Activated CD4-positive, alpha-beta T cell treated with anti-CD3 and anti-CD28 coated beads, Interleukin-2, amount 50 U/mL, for 1 hour (primary cell): ENCODE data around the gene CFAP251.
A peak's percentile ranks its signal among the peaks of the same experiment; 100 is the strongest.

Experiments
- DNase-seq: peaks from one replicate; pipeline ENCODE4 v3.0.0-alpha.2; 2020

CFAP251 gene

DNA sequence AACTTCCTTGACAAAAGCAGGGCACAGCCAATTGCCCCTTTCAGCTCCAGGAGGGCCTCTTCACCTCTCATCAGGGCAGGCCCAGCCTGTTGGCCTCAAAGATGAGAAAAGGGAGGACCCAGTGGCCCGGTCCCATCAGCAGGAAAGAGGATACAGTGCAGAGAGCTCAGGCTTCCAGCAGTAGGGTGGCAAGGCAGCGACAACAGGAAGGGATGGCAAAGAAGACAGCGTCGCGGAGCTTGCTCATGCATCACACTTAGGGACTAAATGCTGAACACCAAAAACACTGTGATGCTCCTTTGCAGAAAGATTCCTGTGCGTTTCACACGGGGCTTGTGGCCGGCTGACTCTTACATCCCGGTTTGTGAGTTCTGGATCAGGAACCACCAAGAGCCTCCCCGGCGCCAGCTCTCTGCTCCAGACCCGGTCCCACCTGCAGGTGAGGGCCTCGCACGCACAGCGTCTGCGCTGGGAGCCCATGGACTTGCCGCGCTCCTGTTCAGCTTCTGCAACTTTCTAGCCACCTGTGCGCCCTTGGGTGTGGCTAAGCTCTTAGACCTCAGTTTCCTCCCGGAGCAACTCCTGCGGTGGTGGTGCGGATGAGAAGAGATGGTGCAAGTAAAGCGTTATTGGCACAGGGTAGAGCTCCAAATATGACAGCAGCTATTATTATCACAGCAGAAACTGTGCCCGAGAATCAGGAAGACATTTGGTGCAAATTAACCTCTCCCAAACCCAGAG, 88.0 kb downstream of the CFAP251 start:
- no peak for DNase-seq

DNA sequence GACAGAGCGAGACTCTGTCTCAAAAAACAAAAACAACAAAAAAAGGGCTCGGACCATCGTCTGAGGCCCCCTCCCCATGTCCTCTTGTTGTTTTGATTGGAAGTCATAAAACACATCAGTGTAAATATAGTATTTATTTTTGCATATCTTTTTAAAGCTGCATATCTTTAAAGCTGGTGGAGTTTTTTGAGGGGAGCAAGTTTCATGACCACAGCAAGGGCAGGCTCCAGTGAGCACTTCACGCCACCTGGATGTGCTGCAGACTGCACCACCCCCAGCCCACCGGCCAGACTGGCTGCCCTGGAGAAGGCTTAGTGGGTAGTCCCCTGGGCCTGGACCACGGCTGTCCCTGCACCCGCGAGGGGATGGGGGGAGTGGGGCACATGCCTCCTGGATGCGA, 91.3 kb downstream of the CFAP251 start:
- no peak for DNase-seq

DNA sequence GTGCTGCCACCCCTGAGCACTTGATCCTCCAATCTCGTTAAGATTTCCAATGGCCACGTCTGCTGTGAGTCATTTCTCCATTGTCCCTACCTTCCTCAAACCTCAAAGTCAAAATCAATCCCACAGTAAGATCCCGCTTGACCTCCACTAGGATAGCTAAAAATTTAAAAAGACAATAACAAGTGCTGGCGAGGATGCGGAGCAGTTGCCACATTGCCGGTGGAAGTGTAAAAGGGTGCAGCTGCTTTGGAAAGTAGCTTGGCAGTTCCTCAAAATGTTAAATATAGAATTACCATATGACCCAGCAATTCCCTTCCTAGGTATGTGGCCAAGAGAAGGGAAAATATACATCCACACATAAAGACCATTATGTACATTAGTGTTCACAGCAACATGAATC, 93.8 kb downstream of the CFAP251 start:
- no peak for DNase-seq

DNA sequence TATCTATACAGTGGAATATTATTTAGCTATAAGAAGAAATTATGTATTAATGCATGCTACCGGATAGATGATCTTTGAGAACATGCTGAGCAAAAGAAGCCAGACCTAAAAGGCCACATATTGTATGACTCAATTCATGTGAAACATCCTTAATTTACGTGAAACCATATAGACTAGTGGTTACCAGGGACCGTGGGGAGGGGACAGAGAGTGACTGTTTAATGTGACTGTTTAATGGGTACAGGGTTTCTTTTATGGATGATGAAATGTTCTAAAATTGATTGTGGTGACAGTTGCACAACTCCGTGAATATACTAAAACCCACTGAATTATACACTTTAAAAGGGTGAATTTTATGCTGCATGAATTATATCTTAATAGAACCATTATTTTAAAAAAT, 94.7 kb downstream of the CFAP251 start:
- no peak for DNase-seq

DNA sequence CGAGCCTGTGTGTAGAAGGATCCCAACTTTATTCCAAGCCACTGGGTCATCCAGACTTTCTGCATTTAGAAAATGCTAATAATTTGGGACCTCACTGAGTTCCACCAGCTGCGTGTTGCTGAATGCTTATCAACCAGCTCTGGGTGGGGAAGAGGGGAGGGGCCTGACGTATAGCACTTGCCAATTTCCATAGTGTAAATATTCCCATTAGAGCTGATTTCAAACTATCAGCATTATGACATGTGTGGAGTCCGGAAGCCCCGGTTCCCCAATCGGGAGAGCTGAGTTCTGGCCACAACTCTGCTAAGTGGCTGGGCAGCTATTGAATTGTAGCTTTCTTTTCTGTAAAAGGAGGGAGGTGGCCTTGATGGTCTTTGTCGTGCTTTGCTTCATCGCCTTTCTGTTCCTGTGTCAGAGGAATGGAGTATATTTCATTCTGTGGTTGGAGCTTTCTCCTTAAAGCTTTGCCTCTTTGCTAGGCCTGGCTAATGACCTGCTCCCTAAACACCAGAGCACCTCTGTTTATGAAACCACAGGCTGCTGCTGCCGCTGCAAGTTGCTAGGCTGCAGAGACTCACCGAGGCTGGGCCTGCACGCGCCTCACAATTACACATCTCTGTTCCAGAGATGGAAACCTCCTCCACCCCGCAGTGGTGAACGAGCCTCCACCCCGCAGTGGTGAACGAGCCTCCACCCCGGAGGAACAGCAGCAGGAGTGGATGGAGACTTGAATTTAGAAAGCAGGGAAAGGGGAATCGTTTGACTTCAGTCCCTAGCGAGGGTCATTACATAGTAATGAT, 95.6 kb downstream of the CFAP251 start:
- DNase-seq, result no peak

DNA sequence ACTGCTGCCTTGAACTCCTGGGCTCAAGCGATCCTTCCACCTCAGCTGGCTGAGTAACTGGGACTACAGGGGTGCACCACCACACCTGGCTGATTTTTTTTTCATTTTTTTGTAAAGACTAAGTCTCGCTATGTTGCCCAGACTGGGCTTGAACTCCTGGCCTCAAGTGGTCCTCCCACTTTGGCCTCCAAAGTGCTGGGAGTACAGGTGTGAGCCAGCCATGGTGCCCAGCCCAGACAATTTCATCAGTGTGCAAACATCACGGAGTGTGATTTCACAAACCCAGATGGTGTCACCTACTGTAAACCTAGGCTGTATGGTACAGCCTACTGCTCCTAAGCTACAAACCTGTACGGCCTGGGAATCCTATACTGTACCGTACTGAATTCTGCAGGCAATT, 96.4 kb downstream of the CFAP251 start:
- no peak for DNase-seq

DNA sequence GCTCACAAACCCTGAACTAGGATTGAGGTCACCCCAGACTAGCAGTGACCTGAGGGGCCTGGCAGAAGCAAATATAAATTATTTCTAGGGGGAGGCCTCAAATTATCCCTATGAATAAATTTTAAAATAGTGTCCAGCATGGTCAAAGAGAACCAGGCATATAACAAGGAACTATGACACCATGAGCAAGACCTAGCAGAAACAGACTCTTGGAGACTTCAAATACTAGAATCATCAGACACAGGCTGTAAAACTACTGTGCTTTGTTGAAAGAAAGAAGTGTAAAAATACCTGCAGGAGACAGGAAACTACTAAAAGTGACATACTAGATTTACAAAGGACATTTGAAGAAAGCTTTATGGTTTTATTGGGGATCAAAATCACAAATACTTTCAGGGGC, 100.1 kb downstream of the CFAP251 start:
- DNase-seq, result no peak

DNA sequence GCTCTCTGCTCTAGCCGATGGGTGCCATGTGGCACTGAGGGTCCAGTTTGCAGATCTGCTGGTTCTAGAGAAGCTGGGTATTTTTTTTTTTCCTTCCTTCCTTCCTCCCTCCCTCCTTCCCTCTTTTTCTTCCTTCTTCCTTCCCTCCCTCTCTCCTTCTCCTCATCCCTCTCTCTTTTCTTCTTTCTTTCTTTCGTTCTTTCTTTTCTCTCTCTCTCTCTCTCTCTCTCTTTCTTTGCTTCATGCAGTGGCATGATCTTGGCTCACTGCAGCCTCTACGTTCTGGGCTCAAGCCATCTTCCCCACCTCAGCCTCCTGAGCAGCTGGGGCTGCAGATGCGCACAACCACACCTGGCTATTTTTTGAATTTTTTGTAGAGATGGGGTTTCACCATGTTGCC, 100.5 kb downstream of the CFAP251 start:
- no peak for DNase-seq

DNA sequence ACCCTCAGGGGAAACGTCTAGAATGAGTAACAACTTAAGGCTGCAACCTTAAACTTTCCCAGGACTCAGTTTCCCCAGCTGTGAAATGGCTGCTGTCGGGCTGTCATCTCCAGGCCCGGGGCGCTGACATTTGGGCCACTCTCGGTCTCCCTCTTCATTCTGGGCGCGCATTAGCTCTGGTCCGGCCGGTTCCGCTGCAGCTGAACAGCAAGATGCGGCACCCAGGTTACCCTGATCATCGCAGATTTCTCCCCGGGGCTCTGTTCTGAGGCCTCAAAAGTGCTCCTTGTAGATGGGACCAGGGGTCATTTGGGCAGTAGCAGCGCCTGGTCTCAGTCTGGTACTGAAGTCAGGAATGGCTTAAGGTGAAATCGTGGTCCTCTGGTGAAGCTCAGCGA, 102.4 kb downstream of the CFAP251 start:
- no peak for DNase-seq

DNA sequence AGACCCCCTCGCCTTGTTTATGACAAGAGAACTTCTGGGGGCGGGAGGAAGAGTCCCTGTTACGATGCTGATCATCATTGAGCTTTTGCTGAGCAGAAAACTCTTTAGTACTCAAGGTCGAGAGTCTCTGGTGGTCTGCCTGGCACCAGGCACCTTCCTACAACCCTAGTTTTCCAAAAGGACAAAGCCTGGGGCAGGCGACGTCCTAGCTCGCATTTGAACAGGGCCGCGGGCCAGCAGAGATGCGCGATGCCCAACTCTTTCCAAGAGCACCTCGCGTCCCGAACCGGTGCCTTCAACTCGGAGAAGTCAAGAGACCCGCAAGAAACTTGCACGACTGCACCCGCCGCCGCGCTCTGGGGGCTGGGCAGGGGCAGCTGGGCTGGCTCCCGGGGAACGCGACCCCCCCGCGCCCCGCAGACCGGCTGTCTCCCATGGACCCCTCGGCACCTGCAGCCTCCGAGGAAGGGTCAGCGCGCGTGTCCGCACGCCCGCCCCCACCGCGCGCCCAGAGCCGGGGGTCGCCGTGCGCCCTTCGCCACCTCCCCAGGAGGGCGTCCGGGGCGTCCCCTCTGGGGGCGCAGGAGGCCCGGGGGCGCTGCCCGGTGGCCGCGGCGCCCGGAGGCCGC, 102.9 kb downstream of the CFAP251 start:
- no peak for DNase-seq

DNA sequence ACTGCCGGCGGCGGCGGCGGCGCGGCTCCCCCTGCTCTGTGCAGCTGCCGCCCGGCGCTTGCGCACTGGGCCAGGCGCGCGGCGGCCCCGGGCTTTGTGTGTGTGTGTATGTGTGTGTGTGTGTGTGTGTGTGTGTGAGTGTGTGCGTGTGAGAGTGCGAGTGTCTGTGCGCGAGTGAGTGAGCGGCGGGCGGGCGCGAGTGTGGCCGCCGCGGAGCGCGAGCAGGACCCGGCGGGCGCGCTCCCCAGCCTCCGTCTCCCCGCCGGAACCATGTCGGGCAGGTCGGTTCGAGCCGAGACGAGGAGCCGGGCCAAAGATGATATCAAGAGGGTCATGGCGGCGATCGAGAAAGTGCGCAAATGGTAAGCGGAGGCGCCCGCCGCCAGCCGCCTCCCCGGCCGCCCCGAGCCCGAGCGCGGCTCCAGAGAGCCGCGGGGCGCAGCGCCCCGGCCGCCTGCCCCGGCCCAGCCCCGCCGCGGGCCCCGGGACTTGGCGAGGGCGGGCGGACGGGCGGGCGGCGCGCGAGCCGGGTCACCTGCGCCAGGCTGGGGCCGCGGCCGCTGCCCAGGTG, 103.5 kb downstream of the CFAP251 start, which contains the start of gene BCL7A:
BCL7A (plus strand) TSS at position 63 of the 571 bp plus-strand sequence; CDS start at position 271, 208 bp downstream.
- peak; percentile 48 for DNase-seq

DNA sequence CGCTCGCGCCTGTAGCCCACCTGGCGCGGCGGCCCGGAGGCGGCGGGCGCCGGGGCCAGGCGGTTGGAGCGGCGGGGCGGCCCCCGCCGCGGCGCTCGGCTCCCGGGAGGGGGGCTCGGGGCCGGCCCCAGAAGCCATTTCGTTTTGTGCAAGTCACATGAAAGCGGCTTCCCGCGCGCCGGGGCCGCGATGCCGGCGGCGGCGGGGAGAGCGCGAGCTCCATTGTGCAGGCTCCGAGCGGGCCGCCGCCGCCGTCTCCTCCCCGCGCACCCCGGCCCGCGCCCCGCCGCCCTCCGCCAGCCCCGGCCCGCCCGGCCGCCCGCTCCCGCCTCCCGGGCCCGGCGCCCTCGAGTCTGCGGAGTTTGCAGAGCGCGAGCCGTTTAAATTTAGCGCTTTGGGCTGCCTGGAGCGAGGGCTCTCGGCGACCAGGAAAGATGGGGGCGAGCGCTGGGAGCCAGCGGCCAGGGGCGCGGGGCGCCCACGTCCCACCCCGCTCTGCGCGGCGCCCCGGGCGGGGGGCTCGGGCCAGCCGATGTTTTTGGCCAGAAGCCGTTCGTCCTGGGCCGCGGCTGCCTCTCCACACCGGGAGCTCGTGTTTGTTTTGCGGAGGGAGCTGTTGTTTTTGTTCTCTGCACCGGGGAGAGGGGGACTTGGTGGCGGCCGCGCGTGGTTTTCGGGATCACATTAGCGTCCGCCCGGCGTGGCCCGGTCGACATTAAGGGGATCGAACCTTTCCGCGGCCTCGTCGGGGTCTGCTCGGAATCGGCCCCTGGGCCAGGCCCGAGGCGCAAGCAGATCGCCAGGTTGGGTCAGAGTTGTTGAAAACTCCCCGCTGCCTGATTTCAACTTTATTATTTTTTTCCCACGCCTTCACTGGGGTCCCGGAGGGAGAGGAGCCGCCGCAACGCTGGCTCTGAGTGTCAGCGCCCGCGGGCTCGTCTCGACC, 104.3 kb downstream of the CFAP251 start:
- peak; percentile 31 for DNase-seq

DNA sequence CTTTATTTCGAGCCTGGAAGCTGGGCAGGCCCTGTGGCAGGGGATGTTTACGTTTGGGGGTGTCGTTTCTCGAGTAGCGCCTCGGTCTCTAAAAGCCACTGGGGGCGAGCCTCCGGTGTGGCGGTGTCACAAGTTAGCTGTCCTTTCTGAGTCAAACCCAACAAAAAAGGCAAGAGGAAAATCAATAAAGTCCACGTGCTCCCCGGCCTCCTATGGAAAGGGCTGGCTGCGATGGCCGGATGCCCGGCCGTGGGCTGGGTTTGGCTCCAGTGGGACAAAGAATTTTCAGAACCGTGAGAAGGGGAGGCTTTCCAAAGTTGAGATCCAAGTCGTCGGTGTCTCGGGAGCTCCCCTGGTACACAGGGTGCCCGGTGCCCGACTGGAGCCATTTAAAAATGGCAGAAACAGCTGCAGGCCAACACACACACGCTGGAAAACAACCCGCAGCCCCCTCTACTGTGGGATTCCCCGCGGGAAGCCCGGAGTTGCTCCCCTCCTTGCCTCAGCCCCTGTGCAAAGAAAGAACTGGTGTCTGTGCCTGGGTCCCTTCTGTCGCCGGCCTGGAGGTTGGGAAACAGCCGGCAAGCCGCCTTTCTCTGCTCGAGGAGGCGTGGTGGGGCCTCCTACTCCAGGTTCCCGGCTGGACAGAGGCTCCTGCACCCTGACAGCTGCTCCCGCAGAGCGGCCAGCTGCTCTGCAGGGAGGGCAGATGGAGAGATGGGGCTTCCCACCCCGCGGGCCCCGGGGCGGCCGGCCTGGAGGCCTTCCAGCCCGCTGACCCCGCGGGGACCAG, 105.1 kb downstream of the CFAP251 start:
- DNase-seq, result no peak

DNA sequence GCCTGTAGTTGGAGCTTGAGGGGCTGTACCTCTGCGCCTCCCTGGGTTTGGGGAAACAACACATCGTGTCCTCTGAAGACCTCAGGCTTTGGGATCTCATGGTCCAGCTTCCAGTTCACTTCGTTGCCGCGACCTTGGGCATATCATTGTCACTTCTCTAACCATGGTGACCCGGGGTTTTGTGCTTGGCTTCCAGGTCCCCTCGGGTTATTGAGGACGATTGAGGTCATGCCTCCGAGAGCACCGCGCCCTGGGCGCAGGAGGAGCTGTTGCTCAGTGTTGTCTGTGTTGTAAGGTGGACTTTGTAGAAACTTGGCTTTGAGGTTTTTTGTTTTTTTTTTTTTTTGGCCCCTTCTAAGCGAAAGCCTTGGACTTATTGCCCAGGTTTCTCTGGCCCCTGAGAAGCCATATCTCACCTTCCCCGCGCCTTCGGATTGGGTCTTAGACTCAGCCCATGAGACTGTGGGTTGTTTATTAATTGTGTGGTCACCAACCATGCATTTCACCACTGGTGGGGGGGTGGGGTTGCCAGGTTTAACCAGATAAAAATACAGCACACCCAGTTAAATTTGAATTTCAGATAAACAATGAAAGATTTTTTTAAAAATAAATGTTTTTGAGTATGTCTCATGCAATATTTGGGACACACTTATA, 105.9 kb downstream of the CFAP251 start:
- no peak for DNase-seq

DNA sequence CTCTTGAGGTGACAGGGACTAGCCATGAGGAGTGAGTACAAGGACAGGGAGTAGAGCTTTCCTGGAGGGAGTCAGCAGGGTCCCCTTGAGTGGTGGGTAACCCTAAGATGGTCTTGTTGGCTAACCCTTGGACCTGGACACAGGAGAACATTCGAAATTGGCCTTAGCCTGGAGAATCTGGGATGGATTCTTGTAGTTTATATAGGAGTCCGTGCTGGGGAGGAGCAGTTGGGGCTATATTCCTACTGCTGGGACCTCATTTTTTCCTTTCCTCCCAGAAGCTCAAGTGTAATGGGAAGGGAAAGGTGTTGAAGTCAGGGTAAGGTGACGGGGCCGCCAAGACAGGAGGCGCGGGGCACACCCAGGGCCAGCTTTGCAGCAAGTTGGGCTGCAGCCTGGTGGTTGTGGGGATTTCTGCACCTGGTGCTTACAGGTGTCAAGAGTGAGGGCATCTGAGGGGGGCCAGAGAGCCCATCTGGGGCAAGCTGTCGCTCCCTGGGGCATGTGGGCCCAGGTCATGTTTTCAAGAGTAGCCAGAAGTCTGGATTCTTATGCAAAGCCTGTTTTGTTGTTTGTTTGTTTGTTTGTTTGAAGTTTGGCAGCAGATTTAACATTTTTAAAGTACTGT, 108.4 kb downstream of the CFAP251 start:
- no peak for DNase-seq

DNA sequence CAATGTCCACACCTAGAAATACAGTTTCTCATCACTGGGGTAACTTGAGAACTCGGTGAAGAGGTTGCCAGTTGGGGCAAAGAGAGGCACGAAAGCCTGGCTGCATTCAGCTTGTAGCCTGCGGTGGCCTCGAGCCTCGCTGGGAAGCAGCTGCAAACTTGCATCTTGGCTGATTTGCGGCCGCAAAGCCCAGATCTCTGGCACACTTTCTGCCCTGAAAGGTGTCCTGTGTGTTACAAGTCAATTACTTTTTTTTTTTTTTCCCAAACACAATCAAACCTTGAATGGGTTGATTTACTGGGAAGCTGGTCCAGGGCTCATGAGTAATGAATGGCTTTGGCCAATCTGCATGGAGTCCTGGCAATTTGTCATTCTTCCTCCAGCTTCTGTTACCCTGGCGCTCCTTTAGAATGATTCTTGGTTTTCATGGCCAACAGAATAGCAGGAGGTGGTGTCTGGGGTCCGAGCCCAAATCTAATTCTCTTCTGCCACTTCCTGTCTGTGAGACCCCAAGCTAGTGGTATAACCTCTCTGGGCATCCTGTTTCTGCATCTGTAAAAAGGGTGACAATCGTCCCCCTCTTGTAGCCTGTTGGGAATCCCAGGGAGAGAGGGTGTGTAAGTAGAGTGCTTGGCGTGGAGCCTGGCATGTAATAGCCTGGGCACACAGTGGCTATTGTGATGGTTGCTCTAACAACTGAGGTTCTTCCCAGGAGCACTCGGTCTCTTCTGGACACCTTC, 109.9 kb downstream of the CFAP251 start:
- no peak for DNase-seq

DNA sequence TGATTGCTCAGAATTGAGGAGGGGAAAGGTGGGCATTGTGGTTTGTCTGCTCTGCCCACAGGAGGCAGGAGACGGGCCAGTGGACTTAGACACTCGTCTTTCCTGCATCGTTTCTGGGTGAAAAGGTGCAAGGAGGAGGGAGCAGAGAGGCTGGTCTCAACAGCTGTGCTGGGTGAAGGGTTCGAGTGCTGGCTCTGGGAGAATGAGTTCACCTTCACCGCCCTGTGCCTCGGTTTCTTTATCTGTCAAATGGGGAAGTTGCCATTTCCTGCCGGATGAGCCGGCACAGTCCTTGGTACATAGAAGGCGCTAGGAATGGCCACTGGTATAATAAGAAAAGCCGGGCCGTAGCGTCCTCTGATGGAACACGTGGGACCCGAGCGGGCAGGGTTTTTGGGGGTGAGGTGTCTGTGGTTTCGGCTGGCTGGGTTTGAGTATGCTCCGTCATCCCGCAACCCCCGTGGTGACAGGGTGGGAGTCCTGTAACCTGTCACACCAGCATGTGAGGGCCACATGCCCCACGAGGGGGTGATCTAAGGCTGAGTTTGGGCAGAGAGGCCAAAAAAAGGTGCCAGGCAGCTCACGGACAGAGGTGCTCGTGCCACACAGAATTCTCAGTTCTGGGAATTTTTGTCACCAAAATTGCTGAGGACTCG, 110.6 kb downstream of the CFAP251 start:
- no peak for DNase-seq

DNA sequence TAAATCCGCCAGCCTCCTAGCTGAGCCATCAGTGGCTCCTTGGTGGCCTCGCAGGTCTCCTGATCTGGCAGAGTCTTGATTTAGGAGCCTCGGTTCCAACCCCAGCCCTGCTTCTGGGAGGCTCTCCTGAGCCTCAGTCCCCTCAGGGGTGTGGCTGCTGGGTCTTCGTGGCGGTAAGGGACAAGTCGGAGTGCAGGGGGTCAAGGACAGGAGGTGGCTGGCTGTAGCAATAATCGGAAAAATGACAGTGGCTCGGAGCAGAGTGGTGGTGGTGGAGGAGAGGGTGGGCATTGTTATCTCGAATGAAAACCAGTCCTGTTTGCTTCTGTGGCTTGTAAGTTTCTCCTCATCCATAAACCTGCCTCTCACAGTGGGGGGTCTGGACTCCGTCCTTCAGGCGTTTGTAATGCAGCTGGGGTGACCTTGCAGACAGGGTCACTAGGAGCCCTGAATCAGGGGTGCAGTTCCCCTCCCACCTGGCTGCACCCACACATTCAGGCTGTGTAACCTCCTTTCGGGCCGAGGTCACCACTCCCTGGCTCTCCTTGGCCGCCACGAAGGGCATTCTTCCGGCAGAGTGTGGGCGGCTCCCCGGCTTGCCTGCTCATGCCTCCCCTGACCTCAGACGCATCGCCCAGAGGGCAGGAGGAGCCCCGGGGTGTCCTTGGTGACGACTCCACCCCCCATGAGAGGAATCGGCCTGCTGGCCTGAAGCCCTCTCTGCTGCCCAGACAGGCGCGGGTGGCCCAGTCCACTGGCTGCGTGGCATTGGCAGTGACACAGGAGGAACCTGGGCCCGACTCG, 111.4 kb downstream of the CFAP251 start:
- DNase-seq, result no peak
